ENCODE measurements around the gene SHC2.
"Not testable (repeated sequence)": the region's sequence is repeated elsewhere in the genome, so short reads cannot be mapped to it uniquely, and the experiment has no call there.

Gene SHC2

DNA sequence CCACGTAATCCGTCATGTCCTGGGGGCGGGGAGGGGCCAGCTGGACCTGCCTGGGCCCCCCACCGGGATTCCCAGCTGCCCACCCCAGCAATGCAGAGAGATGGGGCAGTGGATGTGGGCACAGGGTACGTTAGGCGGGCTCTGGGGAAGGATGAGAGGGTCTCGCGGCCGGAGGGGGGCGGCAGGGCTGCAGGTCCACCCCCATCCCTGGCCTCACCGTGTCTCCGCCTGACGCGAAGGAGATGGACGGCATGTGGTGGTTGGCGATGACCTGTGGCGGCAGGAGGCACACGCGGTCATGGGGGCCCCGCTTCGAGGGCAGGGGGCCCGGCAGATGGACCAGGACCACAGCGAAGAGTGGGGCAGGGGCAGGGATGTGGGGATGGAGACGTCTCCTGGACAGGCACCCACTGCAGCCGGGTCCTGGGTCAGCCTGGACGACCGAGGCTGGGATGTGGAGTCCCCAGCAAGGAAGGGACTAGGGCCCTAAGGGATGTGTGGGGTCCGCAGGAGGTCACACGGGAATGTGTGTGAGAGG is 24.4 kb downstream of the SHC2 start:
- no peak overlapping the region for H3K4me3 ChIP-seq (ENCODE audit: low read depth, low read length)
- DNase-seq (ENCODE audit: low read depth), result no peak
- TF ChIP-seq, protein P1, sequence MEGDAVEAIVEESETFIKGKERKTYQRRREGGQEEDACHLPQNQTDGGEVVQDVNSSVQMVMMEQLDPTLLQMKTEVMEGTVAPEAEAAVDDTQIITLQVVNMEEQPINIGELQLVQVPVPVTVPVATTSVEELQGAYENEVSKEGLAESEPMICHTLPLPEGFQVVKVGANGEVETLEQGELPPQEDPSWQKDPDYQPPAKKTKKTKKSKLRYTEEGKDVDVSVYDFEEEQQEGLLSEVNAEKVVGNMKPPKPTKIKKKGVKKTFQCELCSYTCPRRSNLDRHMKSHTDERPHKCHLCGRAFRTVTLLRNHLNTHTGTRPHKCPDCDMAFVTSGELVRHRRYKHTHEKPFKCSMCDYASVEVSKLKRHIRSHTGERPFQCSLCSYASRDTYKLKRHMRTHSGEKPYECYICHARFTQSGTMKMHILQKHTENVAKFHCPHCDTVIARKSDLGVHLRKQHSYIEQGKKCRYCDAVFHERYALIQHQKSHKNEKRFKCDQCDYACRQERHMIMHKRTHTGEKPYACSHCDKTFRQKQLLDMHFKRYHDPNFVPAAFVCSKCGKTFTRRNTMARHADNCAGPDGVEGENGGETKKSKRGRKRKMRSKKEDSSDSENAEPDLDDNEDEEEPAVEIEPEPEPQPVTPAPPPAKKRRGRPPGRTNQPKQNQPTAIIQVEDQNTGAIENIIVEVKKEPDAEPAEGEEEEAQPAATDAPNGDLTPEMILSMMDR (IDR thresholded peaks at IDR 0.05; ENCODE audit: low read depth, low read length, missing control alignments), result no peak

GRCh38 chr19:435707-436412 is 25.0 kb downstream of the SHC2 start:
- no peak overlapping the region for H3K4me3 ChIP-seq (ENCODE audit: low read depth, low read length)
- TF ChIP-seq, protein P1 (IDR thresholded peaks at IDR 0.05; ENCODE audit: low read depth, low read length, missing control alignments), result no peak
- no peak for DNase-seq (ENCODE audit: low read depth)

DNA sequence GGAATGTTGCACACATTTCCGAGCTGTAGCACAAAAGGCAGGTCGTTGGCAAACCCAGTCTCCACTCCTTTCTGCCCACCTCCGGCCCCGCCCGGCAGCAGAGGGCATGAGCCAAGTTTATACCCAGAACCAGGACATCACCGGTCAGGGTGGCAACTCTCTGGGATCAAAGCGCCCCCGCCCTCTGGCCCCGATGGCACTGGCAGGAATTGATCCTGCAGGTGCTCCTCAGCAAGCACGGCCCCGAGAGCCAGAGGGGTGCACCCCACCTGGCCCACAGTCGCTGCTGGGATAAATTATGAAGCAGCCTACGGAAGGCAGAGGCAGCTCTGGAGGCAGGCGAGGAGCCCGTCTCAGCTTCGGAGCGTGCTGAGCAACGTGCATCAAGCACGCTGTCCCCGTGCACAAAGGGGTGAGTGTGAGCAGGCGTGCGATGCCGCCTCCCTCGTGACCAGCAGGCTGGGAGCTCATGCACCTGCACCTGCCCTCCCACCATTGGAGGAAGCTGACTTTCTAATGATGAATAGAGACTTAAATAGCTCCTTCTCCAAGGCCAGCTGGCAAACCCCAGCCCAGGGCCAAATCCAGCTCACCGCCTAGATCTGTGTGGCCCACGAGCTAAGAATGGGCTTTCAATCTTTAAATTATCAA is 25.7 kb downstream of the SHC2 start:
- no peak overlapping the region for H3K4me3 ChIP-seq (ENCODE audit: low read depth, low read length)
- TF ChIP-seq, protein P1 (IDR thresholded peaks at IDR 0.05; ENCODE audit: low read depth, low read length, missing control alignments), result no peak
- no peak for DNase-seq (ENCODE audit: low read depth)

- H3K4me3 ChIP-seq (ENCODE audit: low read depth, low read length), result no peak overlapping the region
- TF ChIP-seq, protein P1 (IDR thresholded peaks at IDR 0.05; ENCODE audit: low read depth, low read length, missing control alignments), result no peak
- DNase-seq (ENCODE audit: low read depth), result no peak
These were observed 26.5 kb downstream of the SHC2 start for GRCh38 chr19:434152-434960.

GRCh38 chr19:430701-431100 is 30.1 kb downstream of the SHC2 start:
- TF ChIP-seq, protein P1 (IDR thresholded peaks at IDR 0.05; ENCODE audit: low read depth, low read length, missing control alignments), result no peak
- H3K4me3 ChIP-seq (ENCODE audit: low read depth, low read length), result no peak overlapping the region
- no peak for DNase-seq (ENCODE audit: low read depth)

GRCh38 chr19:428149-428548 is 32.7 kb downstream of the SHC2 start:
- TF ChIP-seq, protein P1 (IDR thresholded peaks at IDR 0.05; ENCODE audit: low read depth, low read length, missing control alignments), result no peak
- no peak for DNase-seq (ENCODE audit: low read depth)
- no peak overlapping the region for H3K4me3 ChIP-seq (ENCODE audit: low read depth, low read length)

GRCh38 chr19:427675-428074 is 33.2 kb downstream of the SHC2 start:
- H3K4me3 ChIP-seq (ENCODE audit: low read depth, low read length); DNase-seq (ENCODE audit: low read depth): not testable (repeated sequence)
